HG03439 (cell line): ENCODE measurements around the gene SPEF2.

Experiments used
- ATAC-seq: cut with Tn5 transposase; IDR thresholded peaks from one replicate; pipeline ENCODE4 v1.9.1; 2021; ENCODE audit warnings: mild to moderate bottlenecking, moderate library complexity; ENCODE audit not compliant: unreplicated experiment

The SPEF2 gene

GRCh38 chr5:35777358-35778087 lies 159.9 kb downstream of the SPEF2 start:
- peak; percentile 70 for ATAC-seq

- ATAC-seq = no peak
These were observed 160.7 kb downstream of the SPEF2 start for GRCh38 chr5:35778259-35778769.

DNA sequence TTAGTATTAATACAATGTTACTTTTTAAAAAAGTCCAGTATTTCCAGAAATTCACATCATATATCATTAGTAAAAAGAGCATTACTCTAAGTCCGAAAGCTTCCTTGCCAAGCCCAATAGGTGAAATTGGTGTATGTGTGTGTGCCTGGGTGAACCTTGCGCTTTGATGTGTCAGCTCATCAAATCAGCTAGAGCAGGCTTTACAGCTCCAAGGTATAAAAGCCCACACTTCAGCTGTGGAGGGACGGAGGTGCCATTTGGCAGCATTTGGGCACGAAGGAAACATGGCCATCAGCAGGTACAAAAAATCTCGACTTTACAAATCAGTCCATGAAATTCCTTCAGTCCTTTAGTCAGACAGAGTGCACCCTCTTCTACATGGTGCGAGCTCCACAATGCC lies 162.6 kb downstream of the SPEF2 start:
- no peak for ATAC-seq

GRCh38 chr5:35781181-35781790 lies 163.6 kb downstream of the SPEF2 start:
- ATAC-seq = no peak

DNA sequence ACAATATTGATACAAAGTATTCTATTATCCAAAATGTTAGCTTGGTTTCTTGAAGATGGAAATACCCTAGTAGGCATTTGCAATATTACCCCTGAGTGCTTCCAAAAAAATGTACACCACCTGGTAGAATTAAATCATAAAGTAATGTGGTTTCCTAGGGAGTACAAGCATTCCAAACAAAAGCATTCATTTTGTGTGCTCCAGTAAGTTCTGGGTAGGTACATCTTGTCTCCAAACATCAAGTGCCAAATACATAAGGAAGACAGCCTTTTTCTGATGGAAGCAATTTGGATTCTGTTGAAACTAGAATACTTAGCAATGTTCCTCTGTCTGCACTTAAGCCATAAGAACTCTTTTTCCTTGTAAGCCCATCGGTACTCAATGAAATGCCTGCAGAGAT lies 165.9 kb downstream of the SPEF2 start:
- ATAC-seq = no peak

DNA sequence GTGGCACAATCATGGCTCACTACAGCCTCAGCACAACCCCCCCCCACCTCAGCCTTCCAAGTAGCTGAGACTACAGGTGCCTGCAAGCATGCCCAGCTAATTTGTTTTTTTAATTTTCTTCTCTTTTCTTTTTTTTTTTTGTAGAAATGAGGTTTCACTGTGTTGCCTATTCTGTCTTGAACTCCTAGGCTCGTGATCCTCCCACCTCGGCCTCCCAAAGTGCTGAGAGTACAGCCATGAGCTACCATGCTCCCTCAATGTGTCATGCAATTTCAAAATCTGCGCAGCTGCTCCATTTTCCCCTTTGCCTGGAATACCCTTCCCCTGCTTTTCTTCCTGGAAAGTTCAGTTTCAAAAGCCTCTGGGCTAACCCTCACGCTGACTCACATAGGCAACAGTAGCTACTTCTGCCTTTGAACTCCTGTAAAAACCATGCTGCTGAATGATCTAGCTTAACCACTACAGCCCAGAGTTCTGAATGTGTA lies 168.0 kb downstream of the SPEF2 start:
- no peak for ATAC-seq

GRCh38 chr5:35788724-35789123 lies 171.1 kb downstream of the SPEF2 start:
- no peak for ATAC-seq

DNA sequence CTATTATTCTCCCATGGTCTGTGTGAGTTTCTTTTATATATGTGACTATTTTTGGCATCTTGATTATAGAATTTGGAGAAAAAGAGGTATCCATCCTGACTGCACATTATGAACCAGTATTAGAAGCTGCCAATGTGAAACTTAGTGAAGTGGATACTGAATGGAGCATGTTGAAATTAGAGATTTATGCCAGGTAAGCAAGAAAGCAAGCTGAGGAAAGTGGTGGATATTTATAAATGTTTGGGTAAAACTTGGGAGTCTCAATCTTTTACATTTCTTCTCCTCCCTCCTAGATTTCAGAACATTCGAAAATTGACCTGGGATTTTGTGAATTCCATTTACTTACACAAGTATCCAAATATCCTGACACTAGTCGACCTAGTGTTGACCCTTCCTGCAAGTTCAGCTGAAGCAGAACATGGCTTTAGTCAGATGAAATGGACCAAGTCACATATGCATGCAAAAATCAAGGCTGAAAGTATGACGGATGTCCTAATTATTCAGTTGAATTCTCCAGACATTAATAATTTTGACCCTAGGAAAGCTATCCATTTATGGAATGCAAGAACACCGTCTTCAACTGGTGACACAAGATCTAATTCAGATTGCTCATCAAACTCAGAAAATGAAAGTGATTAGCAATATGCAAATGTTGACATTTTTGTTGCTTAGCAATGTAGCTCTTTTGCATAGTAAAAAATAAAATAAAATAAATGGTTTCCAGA lies 172.2 kb downstream of the SPEF2 start:
- ATAC-seq = no peak

DNA sequence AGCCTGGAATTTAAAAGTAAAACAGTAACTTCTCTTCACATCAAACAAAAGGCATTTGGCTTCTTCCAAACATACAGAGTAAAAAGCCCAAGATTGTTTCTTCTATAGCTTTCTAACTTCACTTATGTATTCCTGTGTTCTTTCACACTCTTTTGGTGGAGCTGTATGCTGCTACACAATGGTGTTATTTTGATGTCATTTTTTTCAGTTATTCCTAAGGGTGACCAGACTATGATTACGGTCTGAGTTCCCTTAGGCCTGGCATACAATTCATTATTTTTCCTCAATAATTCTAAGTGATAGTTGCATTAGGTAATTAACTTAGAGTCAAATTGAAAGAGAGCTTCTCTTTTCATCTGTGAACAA lies 172.8 kb downstream of the SPEF2 start:
- ATAC-seq = no peak

- ATAC-seq = no peak
These were observed 176.6 kb downstream of the SPEF2 start for GRCh38 chr5:35794328-35794619.

GRCh38 chr5:35794684-35795375 lies 177.2 kb downstream of the SPEF2 start:
- no peak for ATAC-seq

GRCh38 chr5:35799181-35799580 lies 181.5 kb downstream of the SPEF2 start:
- ATAC-seq = no peak

DNA sequence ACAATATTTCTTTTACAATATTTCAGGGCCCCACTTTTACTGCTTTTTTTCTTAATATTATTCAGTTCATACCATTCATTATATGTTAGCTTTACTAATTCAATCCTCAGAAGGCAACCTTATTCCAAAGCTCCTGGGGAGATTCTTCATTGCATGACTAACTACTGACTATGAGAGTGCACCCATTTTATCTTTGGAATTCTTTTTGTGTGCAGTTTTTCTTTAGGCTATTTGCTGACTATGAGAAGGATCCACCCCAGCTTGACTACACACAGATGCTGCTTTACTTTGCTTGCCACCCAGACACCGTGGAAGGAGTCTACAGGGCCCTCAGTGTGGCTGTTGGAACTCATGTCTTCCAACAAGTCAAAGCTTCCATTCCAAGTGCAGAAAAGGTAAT lies 182.1 kb downstream of the SPEF2 start:
- ATAC-seq = no peak

DNA sequence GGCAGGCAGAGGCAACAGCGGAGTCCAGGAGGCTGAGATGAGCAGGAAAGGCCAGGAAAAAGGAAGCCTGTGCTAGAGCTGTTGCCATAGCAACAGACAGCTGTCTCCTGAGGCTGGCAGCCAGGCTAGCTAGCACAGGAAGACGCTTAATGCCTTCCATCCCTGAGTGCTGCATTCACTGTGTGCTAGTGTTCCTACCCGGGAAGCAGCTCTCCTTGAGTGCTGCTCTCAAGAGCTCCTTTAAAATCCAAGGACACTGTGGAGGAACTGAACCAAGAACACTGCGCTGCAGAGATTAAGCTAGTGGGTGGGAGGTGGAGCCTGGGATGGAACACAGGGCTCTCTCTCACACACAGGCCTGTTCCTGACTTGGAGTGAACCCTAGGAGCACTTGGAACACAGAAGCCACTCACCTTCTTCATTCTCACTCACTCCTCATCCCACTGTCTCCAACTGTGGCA lies 185.6 kb downstream of the SPEF2 start:
- no peak for ATAC-seq

DNA sequence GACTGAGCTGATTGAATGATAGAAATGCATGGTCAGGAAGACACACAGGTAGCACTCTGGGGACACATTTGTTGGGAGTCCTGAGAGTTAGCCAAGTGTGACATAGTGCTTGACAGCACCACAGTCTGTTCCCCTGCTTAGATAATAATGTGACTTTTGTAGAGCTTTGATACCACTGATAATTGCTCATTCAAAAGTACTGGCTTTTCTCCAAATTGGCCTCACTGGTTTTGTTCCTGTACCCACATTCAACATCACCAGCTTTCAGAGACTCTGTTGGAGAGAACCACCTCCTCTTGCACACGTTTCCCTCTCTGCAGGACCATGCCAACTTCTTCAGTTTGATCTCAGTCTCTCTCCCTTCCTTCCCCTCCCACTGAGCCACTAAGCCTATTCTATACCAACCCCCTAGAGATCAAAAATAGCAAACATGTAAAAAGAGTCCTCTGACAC lies 186.6 kb downstream of the SPEF2 start:
- no peak for ATAC-seq

GRCh38 chr5:35804841-35805240 lies 187.2 kb downstream of the SPEF2 start:
- ATAC-seq = no peak

GRCh38 chr5:35810601-35811000 lies 192.9 kb downstream of the SPEF2 start:
- no peak for ATAC-seq

DNA sequence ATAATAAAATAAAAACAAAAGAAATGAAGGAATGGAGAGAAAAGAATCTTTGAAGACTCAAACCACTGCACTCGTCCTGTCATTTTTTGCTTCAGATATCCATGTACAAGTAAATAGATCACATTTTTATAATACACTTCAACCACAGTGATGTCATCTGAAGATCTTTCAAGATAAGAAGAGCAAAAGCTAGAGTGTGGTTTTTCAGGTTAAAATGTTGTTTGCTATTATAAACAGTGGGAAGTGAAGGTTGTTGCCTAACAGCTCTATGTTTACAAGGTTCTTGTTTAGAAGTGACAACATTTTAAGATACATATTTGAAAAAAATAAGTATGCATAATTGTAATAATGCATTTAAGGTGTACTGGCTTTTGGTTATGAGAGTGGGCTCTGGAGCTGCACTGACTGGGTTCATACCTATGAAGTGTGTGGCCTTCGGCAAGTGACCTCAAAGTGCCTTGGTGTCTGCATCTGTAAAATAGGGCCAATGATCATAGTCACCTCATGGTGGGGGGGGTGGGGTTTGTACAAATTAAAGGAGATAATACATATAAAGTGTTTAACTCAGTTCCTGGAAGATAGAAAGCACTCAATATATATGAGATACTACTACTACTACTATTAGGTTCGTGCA lies 193.6 kb downstream of the SPEF2 start:
- ATAC-seq = no peak

DNA sequence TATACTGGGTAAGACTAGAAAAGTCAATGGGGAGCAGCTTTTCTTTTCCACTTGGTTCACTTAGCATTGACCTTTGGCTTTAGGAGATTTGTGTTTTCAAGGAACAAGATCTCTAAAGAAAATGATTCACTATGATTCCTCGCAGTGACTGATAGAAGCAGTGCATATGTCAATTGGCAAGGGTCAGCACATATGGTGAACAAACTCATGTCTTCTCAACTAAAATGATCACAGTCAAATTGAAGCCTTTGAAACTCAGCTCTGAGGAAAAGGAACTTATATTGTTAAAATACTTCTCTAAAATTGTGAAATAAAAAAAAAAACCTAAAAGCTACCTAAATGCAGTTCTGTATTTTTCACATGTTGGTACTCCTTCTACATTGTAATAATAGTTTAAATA lies 195.9 kb downstream of the SPEF2 start:
- no peak for ATAC-seq

GRCh38 chr5:35815089-35815936 lies 197.7 kb downstream of the SPEF2 start:
- no peak for ATAC-seq
